ES-I3 (cell line): ENCODE results near the gene PRSS33.

Experiments used
- H3K36me3 ChIP-seq: 2 replicates; pipeline ENCODE4 v1.6.1; 2013; ENCODE audit warnings: mild to moderate bottlenecking, low read length, control low read depth, moderate library complexity; ENCODE audit not compliant: insufficient read depth
- H3K4me1 ChIP-seq: 2 replicates; pipeline ENCODE4 v1.6.1; 2013; ENCODE audit warnings: mild to moderate bottlenecking, control low read depth, low read length; ENCODE audit not compliant: insufficient read depth
- H3K9ac ChIP-seq: 2 replicates; pipeline ENCODE4 v1.6.1; 2013; ENCODE audit warnings: low read depth, mild to moderate bottlenecking, low read length, moderate library complexity
- H3K9me3 ChIP-seq: 2 replicates; pipeline ENCODE4 v1.6.1; 2013; ENCODE audit warnings: mild to moderate bottlenecking, low read length, moderate library complexity; ENCODE audit not compliant: control insufficient read depth, insufficient read depth

Gene PRSS33, protein sequence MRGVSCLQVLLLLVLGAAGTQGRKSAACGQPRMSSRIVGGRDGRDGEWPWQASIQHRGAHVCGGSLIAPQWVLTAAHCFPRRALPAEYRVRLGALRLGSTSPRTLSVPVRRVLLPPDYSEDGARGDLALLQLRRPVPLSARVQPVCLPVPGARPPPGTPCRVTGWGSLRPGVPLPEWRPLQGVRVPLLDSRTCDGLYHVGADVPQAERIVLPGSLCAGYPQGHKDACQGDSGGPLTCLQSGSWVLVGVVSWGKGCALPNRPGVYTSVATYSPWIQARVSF

DNA sequence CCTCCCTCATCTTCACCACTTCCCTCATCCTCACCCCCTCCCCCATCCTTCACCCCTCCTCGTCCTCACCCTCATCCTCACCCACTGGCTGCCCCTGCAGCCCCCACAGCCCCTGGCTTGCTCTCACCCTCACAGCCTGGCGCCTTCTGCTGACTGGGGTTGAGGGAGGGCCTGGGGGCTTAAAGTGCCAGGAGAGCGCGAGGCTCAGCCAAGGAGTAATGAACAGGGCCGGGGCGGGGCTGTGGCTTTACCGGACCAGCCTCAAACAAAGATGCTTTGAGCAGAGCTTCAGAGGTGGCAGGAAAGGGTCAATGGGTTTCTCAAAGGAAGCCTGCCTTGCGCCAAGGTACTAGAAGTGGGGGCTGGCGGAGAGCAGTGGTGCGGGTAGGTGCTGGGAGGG, at the start of gene PRSS33:
PRSS33 (minus strand) TSS at position 155 of the 400 bp plus-strand sequence. CDS start 1,013 bp downstream, outside the sequence.
- H3K9ac ChIP-seq = no peak within 1 kb of the TSS
- no peaks in the 10 kb centered on the region for H3K36me3 ChIP-seq
- H3K4me1 ChIP-seq = no peaks in the 10 kb centered on the region; the same call in 1 of the 2 replicates

DNA sequence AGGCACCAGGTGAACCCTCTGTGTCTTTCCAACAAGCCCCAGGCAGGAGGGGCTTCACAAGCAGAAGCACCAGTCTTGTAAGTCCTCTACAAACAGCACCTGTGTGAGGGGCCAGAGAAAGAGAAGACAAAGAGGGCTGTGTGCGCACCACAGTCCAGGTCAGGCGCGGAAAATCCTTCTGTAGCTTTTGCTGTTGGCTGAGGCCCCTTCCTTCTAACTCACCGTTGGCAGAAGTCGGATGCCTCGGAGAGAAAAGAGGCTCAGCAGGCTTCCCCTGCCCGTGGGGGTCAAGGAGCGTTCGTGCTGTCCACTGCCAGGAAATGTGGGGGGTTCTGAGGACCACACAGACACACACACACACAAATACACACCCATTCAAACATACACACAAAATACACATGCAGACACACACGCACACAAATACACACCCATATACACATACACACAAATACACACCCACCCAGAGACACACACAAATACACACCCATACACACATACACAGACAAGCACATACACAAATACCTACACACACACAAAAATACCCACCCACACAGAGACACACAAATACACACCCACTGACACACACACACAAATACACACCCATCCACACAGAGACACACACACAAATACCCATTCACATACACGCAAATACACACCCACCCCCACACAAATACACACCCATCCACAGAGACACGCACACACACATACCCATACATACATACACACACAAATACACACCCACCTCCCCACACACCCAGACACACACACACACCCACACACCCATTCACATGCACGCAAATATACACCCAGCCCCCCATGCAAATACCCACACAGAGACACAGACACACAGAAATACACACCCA, 49.5 kb upstream of the PRSS33 start:
- H3K9me3 ChIP-seq = no peaks in the 10 kb centered on the region
- no peaks in the 10 kb centered on the region for H3K36me3 ChIP-seq
- H3K4me1 ChIP-seq = peaks cover 16% of the 10 kb centered on the region
- no peak overlapping the region for H3K9ac ChIP-seq

More for the DNA sequence above, at the start of gene PRSS33:
- H3K9me3 ChIP-seq = no peaks in the 10 kb centered on the region

DNA sequence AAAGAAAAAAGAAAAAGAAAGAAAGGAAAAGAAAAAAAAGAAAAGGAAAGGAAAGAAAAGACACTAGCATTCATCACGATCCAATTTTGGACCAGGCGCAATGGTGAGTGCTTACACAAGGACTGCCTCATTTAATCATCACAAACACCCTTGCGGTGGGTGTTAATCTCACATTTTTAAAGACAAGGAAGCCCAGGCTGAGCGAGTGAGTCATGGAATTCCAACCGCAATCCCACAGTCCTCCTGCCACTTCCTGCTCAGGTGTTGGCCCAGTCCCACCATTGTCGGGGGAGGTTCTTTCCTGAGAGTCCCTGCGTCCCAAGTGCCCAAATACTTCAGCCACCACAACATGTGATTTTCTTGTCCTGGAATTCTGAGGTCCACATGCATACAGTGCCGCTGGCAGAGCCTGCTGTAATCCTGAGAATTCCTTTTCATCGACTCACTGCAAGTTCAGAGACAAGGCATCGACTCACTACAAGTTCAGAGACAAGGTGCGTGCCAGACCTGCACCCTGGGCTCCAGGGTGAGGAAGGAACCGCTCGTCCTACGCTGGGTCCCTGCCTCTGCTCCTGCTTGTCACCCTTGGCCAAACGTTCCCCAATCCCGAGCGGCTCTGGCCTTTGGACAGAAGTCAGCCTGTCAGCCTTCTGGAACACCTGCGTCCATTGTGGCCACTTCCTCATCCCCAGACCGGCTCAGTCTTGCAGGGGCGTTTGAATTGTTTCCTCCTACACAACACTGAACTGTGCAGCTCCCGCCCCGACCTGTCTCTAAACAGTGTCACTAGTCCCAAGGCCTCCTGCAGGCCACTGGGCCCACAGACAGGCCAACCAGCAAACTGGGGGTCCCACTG, 48.5 kb upstream of the PRSS33 start:
- Histone ChIP-seq H3K36me3 (no peaks in the 10 kb centered on the region), H3K9ac (peak overlapping the region; percentile 10; the same call in 1 of the 2 replicates), H3K4me1 (peaks cover 16% of the 10 kb centered on the region), H3K9me3 (no peaks in the 10 kb centered on the region)

DNA sequence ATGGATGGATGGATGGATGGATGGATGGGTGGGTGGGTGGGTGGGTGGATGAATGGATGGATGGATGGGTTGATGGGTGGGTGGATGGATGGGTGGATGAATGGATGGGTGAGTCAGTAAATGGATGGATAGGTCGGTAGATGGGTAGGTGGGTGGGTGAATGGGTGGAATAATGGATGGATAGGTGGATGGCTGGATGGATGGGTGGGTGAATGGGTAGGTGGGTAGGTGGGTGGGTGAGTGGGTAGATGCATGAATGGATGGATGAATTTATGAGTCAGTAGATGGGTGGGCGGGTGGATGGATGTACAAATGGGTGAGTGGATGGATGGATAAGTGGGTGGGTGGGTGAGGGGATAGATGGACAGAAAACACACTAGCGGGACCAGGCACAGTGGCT, 47.6 kb upstream of the PRSS33 start:
- Histone ChIP-seq H3K4me1 (peaks cover 16% of the 10 kb centered on the region), H3K36me3 (no peaks in the 10 kb centered on the region), H3K9me3 (no peaks in the 10 kb centered on the region), H3K9ac (no peak overlapping the region)

DNA sequence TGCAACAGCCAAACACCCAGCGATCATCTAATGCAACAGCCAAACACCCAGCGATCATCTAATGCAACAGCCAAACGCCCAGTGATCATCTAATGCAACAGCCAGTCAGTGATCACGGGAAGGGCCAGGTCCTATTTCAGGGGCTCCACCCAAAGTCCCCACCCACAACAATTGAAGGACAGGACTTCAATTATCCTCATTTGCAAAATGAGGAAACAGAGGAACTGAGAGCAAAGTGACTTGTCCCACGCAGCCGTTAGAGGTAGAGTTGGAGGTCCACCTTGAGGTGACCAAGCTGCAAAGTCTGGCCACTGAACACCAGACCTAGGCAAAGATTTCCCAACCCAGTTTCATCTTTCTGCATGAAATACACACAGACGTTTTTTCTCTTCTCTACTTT, 46.4 kb upstream of the PRSS33 start:
- Histone ChIP-seq H3K9ac (no peak overlapping the region), H3K9me3 (no peaks in the 10 kb centered on the region), H3K36me3 (no peaks in the 10 kb centered on the region), H3K4me1 (peaks cover 11% of the 10 kb centered on the region)

DNA sequence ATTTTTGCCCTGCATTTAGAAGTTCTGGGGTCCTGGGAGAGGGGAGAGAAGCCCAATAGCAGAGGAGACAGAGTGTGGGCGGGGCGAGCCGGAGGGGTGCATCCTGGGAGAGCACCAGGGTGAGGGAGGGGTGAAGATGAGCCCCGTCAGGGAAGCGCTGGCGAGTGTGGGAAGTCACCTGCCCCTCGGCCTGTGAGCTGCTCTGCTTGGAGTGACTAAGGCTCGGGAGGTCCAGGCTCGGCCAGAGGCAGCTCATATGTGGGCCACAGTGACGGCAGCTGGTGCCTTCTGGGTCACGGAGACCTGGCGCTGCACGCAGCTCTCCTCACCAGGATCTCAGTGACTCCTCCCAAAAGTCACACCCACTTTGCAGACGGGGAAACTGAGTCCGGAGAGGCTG, 43.8 kb upstream of the PRSS33 start:
- Histone ChIP-seq H3K4me1 (peaks cover 17% of the 10 kb centered on the region), H3K9me3 (no peaks in the 10 kb centered on the region), H3K9ac (no peak overlapping the region)

DNA sequence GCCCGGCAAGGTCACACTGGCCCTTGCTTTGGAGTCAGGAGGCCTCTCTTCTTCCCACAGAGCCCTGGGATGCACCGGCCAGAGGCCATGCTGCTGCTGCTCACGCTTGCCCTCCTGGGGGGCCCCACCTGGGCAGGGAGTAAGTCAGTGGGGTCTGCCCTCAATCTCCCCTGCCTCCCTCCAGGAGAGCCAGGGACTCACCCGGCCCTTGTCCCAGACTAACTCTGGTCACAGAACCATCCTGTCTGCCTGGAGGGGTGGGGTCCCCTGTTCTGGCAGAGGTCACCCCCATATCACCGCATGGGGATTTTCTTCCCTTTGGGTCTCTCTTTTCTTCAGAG, 43.0 kb upstream of the PRSS33 start:
- H3K36me3 ChIP-seq = no peaks in the 10 kb centered on the region
- no peak overlapping the region for H3K9ac ChIP-seq
- H3K4me1 ChIP-seq = peaks cover 11% of the 10 kb centered on the region
- H3K9me3 ChIP-seq = no peaks in the 10 kb centered on the region

More for the DNA sequence above, 43.8 kb upstream of the PRSS33 start:
- no peaks in the 10 kb centered on the region for H3K36me3 ChIP-seq

DNA sequence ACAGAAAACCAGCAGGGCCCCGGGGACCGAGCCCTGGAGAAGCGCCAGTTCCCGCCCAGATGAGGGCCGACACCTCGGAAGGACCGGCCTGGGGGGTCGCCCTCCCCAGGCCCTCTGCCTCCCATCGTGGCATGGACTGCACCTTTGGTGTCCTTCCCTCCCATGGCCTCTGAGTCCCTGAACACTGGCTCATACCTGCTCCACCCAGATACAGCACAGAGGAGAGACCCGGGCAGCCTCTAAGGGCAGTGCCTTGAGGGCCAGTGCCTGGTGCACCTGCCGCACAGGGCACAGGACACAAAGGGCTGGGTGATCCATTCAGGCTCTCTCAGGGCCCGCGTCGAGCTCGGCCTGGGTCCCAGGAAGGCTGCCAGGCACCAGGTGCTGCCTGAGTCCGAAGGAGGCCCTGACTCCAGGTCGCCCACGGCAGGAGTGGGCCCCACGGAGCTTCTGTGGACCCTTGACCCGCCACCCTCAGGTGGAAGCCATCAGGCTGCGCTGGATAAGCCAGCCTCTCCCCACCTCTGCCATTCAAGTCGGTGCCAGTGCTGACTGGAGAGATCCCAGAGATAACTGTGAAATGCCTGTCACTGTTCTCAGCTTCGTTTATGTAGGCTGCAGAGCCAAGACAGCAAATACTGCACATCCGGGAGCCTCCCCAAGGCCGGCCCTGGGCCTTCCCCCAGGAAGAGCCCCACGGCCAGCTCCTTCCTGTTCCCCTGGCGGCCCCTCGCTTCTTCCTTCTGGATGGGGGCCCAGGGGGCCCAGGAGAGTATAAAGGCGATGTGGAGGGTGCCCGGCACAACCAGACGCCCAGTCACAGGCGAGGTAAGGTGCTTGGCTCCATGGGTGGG, 42.4 kb upstream of the PRSS33 start, which contains the start of gene ZG16B:
ZG16B (plus strand) TSS at position 803 of the 854 bp plus-strand sequence. CDS start 139 bp downstream, outside the sequence.
- H3K36me3 ChIP-seq = no peaks in the 10 kb centered on the region
- H3K4me1 ChIP-seq = peaks cover 8% of the 10 kb centered on the region; the same call in 1 of the 2 replicates
- H3K9me3 ChIP-seq = no peaks in the 10 kb centered on the region
- no peak within 1 kb of the TSS for H3K9ac ChIP-seq

DNA sequence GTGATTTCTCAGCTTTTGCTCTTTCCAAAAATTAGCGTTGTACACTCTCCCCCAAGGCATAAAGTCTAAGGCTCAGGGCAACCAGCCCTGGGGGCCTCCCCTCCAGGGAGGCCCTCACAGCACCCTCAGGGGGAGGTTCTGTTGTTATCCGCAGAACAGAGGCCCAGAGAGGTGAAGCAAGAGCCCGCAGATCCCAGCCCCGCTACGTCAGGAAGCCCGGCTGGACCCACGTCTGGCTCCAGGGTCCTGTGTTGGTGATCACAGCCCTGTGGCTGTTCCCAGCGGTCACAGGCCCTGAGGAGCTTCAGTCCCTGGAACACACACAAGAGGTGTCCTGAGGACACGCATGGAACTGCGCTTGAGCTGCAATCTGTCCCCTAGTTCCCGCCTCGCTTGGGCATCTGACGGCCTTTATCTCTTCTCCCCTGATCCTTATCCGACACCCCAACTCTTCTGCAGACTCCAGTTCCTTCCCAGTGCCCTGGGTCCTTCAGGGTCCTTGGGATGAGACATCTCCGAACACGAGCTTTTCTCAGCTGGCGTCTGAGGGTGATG, 41.6 kb upstream of the PRSS33 start:
- H3K36me3 ChIP-seq = no peaks in the 10 kb centered on the region
- peaks cover 8% of the 10 kb centered on the region; the same call in 1 of the 2 replicates for H3K4me1 ChIP-seq
- no peak overlapping the region for H3K9ac ChIP-seq
- no peaks in the 10 kb centered on the region for H3K9me3 ChIP-seq

DNA sequence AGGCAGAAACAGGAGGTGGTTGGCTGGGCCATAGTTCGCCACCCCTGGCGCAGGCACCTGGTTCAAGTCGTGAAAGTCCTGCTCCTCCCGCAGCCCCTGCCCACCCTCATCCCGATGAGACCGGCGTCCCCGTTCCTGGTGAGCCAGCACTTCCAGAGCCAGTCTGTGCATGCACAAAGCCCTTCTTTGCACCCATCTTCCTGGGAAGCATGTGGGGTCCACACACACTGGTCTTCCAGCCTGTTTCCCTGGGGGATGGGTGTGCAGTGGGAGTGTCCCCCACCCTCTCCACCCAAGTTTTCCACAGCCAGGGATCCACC, 41.1 kb upstream of the PRSS33 start:
- Histone ChIP-seq H3K9me3 (no peaks in the 10 kb centered on the region), H3K36me3 (no peaks in the 10 kb centered on the region), H3K9ac (no peak overlapping the region), H3K4me1 (peaks cover 8% of the 10 kb centered on the region; the same call in 1 of the 2 replicates)

DNA sequence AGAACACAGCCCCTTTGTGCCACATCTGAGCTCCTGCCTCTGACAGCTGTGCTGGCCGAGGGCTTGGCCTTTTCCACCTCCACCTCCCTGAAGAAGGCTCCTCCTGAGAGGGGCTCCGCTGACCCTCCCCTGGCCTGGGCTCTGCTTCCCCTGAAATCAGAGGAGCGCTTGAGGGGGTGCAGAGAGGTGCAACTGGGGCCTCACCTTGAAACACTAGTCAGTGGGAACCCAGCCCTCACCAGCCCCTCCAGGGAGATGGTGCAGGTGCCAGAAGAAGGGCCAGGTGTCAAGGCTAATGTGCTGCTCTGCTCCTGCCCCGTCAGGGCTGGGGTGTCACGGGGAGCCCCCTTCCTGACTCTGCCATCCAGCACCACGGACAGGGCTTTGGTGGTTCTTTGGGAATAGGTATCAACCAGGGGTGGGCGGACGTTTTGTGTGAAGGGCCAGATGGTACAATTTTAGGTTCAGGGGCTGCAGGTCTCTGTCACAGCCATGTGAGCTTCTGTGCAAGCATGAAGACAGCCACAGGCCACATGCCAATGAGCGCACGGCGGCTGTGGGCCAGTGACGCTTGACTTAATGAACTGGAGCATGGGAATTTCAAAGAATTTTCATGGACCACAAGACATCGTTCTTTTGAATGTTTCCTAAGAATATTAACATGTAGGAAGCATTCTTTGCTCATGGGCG, 40.6 kb upstream of the PRSS33 start:
- Histone ChIP-seq H3K4me1 (peaks cover 8% of the 10 kb centered on the region; the same call in 1 of the 2 replicates), H3K9me3 (no peaks in the 10 kb centered on the region), H3K9ac (no peak overlapping the region), H3K36me3 (no peaks in the 10 kb centered on the region)

DNA sequence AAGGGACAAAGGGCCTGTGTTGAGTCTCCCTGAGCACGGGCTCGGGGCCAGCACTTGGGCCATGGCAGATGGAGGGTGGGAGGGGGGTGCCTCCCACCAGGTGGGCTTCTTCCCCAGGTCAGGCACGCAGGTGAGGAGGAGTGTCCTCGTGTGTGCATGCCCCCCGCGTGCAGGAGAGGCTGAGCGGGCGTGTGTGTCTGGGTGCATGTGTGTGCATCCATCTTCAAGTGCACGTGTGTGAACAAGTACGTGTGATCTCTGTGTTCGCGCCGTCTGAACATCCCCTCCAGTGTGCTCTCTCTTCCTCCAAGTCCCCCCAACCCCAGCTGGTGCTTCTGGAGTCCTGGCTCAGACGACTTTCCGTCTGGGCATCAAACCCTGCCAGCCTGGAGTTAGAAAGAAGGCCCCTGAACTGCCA, 40.0 kb upstream of the PRSS33 start:
- Histone ChIP-seq H3K4me1 (peaks cover 8% of the 10 kb centered on the region; the same call in 1 of the 2 replicates), H3K9ac (no peak overlapping the region), H3K9me3 (no peaks in the 10 kb centered on the region), H3K36me3 (no peaks in the 10 kb centered on the region)
